GM10266 (cell line): ENCODE results near the gene HPSE2.

Experiments
- DNase-seq: peaks from one replicate; pipeline ENCODE4 v3.0.0; 2012; ENCODE audit errors: extremely low spot score
- TF ChIP-seq, protein P1 (sequence below): IDR thresholded peaks from 2 replicates; pipeline ENCODE4 v1.5.1; 2012; ENCODE audit warnings: mild to moderate bottlenecking, low read depth; ENCODE audit not compliant: control insufficient read depth, insufficient read depth; ENCODE audit errors: missing control alignments

HPSE2 gene

GRCh38 chr10:98472196-98472595 is 763.5 kb downstream of the HPSE2 start:
- no peak for DNase-seq
- TF ChIP-seq, protein P1, sequence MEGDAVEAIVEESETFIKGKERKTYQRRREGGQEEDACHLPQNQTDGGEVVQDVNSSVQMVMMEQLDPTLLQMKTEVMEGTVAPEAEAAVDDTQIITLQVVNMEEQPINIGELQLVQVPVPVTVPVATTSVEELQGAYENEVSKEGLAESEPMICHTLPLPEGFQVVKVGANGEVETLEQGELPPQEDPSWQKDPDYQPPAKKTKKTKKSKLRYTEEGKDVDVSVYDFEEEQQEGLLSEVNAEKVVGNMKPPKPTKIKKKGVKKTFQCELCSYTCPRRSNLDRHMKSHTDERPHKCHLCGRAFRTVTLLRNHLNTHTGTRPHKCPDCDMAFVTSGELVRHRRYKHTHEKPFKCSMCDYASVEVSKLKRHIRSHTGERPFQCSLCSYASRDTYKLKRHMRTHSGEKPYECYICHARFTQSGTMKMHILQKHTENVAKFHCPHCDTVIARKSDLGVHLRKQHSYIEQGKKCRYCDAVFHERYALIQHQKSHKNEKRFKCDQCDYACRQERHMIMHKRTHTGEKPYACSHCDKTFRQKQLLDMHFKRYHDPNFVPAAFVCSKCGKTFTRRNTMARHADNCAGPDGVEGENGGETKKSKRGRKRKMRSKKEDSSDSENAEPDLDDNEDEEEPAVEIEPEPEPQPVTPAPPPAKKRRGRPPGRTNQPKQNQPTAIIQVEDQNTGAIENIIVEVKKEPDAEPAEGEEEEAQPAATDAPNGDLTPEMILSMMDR, result no peak

- TF ChIP-seq, protein P1, result no peak
- no peak for DNase-seq
These were observed 764.8 kb downstream of the HPSE2 start for GRCh38 chr10:98470850-98471249.

GRCh38 chr10:98469001-98469931 is 766.4 kb downstream of the HPSE2 start:
- TF ChIP-seq, protein P1, result no peak
- no peak for DNase-seq

GRCh38 chr10:98467506-98468318 is 767.9 kb downstream of the HPSE2 start:
- DNase-seq, result peak; percentile 89
- TF ChIP-seq, protein P1, result peak; percentile 91

- no peak for DNase-seq
- TF ChIP-seq, protein P1, result no peak
These were observed 768.7 kb downstream of the HPSE2 start for GRCh38 chr10:98466861-98467505.

DNA sequence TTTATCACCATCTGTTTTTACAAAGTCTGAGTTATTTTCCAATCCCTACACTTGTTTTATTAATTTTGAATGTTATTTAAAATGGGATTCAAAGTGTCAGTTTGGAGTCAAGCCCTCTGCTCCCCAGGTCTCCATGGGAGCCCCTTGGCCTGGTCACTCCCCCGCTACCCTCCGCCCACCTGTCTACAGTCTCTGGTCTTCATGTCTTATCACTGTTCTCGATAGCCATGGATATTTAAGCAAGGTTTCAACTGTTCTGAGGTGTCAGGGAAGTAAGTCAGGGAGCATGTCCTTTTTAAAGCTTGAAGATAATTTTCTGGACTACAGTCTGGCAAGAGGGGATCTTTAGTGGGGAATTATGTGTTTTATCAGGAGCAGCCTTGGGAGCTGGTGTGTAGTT is 769.8 kb downstream of the HPSE2 start:
- no peak for DNase-seq

More for the DNA sequence above, 769.8 kb downstream of the HPSE2 start:
- TF ChIP-seq, protein P1, result no peak
